Activated B cell treated with CpG ODN at 0.5 μM for 24 hours (primary cell): ENCODE measurements around the gene CHPF2. TPM values are rescaled to one million over a fixed set of nuclear protein-coding genes. Genes with fewer than 3 reads are reported as not detected.

Experiments used
- ATAC-seq: fragments of 200-7000 bp; cut with Tn5 transposase; one replicate; pipeline ENCODE4 v1.10.0; 2021; ENCODE audit warnings: low read depth, mild to moderate bottlenecking, moderate library complexity
- CTCF ChIA-PET: fragments of 350-600 bp; sonication (Branson Sonifier 250); formaldehyde crosslinking; loops from one replicate; lab custom pipeline; 2021; ENCODE audit warnings: antibody characterized with exemption; lab: Charles Lee
- POLR2A ChIA-PET: fragments of 350-600 bp; sonication (Branson Sonifier 250); formaldehyde crosslinking; loops from one replicate; lab custom pipeline; 2021; ENCODE audit warnings: antibody characterized with exemption; lab: Charles Lee
- DNase-seq: peaks from one replicate; pipeline ENCODE4 v3.0.0; 2022
- H3K27ac Mint-ChIP-seq: one replicate; pipeline ENCODE4 v1.8.0; 2020; ENCODE audit warnings: mixed read lengths
- H3K27me3 Mint-ChIP-seq: one replicate; pipeline ENCODE4 v1.8.0; 2021; ENCODE audit warnings: mixed read lengths
- H3K36me3 Mint-ChIP-seq: one replicate; pipeline ENCODE4 v1.8.0; 2021; ENCODE audit warnings: low read depth, mixed read lengths
- H3K4me1 Mint-ChIP-seq: one replicate; pipeline ENCODE4 v1.8.0; 2021; ENCODE audit warnings: mixed read lengths
- H3K4me3 Mint-ChIP-seq: one replicate; pipeline ENCODE4 v1.8.0; 2020; ENCODE audit warnings: mild to moderate bottlenecking, mixed read lengths
- H3K9me3 Mint-ChIP-seq: one replicate; pipeline ENCODE4 v1.8.0; 2020; ENCODE audit warnings: mixed read lengths
- CTCF ChIP-seq: fragments of 200-600 bp; IDR thresholded peaks from one replicate; pipeline ENCODE4 v1.8.0; 2022; ENCODE audit warnings: antibody characterized with exemption, mild to moderate bottlenecking
- intact Hi-C: fragments of 100-400 bp; cut with micrococcal nuclease; formaldehyde crosslinking; loops from one replicate; pipeline ENCODE4 v1.15.1; 2024
- total RNA-seq: library from RNA; stranded (reverse); gene quantifications from 2 replicates; pipeline ENCODE4 v1.2.3, GENCODE V29; 2022

Gene CHPF2
- total RNA-seq, 1 donor from 2014 or later, result 41.2 TPM

DNA sequence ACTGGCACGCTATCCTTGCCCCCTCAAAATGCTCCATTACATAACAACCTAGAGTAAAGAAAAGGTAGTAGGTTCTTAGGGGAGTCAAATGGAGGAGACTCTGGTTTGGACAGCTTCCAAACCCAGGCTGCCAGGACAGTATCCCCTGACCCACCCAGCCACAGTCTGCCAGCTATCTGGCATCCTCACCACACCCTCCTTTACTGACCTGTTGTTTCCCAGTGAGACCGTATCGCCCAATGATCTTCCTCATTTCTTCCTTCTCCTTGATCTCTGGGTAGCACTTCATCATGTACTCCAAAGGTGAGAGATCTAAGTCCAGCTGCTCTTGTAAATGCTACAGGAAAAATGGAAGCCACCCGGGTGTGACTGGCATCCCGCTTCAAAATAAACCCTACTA, 16.9 kb upstream of the CHPF2 start:
- no peak for TF ChIP-seq CTCF
- H3K27me3 Mint-ChIP-seq, result no peaks in the 10 kb centered on the region
- DNase-seq (no peak), ATAC-seq (no peak)
- no peak overlapping the region for H3K4me3 Mint-ChIP-seq
- ChIA-PET POLR2A (no interaction called here), CTCF (no interaction called here)
- intact Hi-C loops, result no loop called here
- H3K36me3 Mint-ChIP-seq, result peaks cover 82% of the 10 kb centered on the region
- no peaks in the 10 kb centered on the region for H3K9me3 Mint-ChIP-seq
- no peaks in the 10 kb centered on the region for H3K4me1 Mint-ChIP-seq
- no peak overlapping the region for H3K27ac Mint-ChIP-seq

DNA sequence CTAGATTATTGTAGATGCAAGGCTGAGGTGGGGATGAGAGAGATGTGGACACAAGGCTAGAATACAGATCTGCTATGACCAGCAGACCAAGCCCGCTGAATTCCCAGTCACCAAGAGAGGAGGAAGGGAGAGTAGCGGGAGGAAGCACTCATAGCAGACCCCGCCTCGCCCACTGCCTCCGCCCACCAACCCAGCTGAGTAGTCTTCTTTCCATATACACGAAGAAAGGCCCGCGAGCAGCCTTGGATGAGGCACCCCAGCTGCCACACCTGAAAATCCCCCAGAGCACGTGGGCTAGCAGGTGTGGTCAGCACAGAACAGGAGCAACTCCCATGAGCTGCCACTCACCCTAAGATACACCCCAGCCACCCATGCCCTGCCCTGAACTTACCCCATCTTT, 14.1 kb upstream of the CHPF2 start:
- Mint-ChIP-seq H3K36me3 (peaks cover 84% of the 10 kb centered on the region), H3K4me1 (no peaks in the 10 kb centered on the region), H3K4me3 (no peak overlapping the region), H3K9me3 (no peaks in the 10 kb centered on the region), H3K27me3 (no peaks in the 10 kb centered on the region), H3K27ac (no peak overlapping the region)
- TF ChIP-seq CTCF, result no peak
- ATAC-seq (no peak), DNase-seq (no peak)
- CTCF ChIA-PET, result no interaction called here
- POLR2A ChIA-PET, result no interaction called here
- intact Hi-C loops, result no loop called here

DNA sequence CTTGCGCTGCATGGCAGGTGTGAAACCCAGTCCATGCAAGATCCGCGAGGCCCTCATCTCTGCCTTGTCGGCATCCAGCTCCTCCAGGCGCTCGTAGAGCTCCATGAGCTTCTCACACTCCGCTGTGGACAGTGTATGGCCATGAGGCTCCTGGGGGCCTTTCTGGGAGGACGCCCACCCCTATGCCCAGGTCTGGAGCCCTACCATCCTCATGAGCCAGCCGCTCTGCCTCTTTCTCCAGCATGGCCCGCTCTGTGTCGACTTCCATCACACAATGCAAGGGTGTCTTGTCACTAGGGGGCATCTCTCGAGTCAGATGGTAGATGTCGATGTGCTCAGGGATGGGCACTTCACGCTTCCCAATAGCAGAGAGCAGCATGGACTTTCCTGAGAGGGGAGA, 8.6 kb upstream of the CHPF2 start:
- CTCF ChIA-PET, result no interaction called here
- POLR2A ChIA-PET, result no interaction called here
- TF ChIP-seq CTCF, result no peak
- Mint-ChIP-seq H3K36me3 (peaks cover 68% of the 10 kb centered on the region), H3K27me3 (no peaks in the 10 kb centered on the region), H3K9me3 (no peaks in the 10 kb centered on the region), H3K27ac (no peak overlapping the region), H3K4me1 (peaks cover 30% of the 10 kb centered on the region), H3K4me3 (no peak overlapping the region)
- no peak for DNase-seq
- intact Hi-C loops, result loop anchor here (10.0 kb wide), 1 partner anchor 1509 kb away; a partner anchor contains a TSS
- ATAC-seq, result no peak

- peaks cover 49% of the 10 kb centered on the region for H3K36me3 Mint-ChIP-seq
- no peaks in the 10 kb centered on the region for H3K27me3 Mint-ChIP-seq
- POLR2A ChIA-PET, result interaction anchor here (0.5 to 1.7 kb wide), 3 partner anchors 13 to 198 kb away, joined by 3 to 9 read pairs (median 3); partner anchors contain the start of gene ABCB8
- H3K4me3 Mint-ChIP-seq, result peak overlapping the region; percentile 99
- CTCF ChIA-PET, result interaction anchor here (1.2 kb wide), 2 partner anchors 17 to 18 kb away, joined by 3 to 4 read pairs; no protein-coding TSS in a partner anchor
- intact Hi-C loops, result loop anchor here (2.0 to 10.0 kb wide), 7 partner anchors 76 to 1511 kb away; partner anchors contain the start of genes FASTK, PRKAG2, RHEB and XRCC2
- no peak for TF ChIP-seq CTCF
- ATAC-seq (no peak), DNase-seq (no peak)
- peaks cover 30% of the 10 kb centered on the region for H3K4me1 Mint-ChIP-seq
- H3K27ac Mint-ChIP-seq, result no peak overlapping the region
- H3K9me3 Mint-ChIP-seq, result no peaks in the 10 kb centered on the region
These were observed 6.3 kb upstream of the CHPF2 start for GRCh38 chr7:151225948-151226510.

DNA sequence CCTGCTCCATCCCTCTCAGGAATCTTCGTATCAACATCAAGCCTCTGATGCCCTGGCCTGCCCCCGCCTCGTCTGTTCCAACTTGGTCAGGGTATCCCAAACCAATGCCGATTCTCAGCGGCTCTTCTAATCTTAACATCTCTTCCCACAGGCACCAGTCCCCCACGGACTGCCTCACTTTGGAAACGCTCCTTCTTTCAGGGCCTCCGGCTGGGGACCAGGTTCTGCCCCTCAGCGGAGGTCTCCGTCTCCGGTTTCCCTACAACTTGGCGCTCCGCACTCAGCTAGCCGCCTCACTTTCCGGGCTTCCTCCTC, 5.8 kb upstream of the CHPF2 start:
- Mint-ChIP-seq H3K9me3 (no peaks in the 10 kb centered on the region), H3K4me1 (peaks cover 34% of the 10 kb centered on the region), H3K27ac (peak overlapping the region; percentile 91), H3K4me3 (peak overlapping the region; percentile 99), H3K27me3 (no peaks in the 10 kb centered on the region), H3K36me3 (peaks cover 47% of the 10 kb centered on the region)
- intact Hi-C loops, result loop anchor here (2.0 to 10.0 kb wide), 7 partner anchors 76 to 1512 kb away; partner anchors contain the start of genes FASTK, PRKAG2, RHEB and XRCC2
- CTCF ChIA-PET, result interaction anchor here (1.2 kb wide), 4 partner anchors 16 to 89 kb away, joined by 3 to 9 read pairs (median 4); no protein-coding TSS in a partner anchor
- TF ChIP-seq CTCF, result no peak
- POLR2A ChIA-PET, result interaction anchor here (0.8 to 1.7 kb wide), 8 partner anchors 16 to 651 kb away, joined by 3 to 12 read pairs (median 3); partner anchors contain the start of genes ABCB8, PRKAG2 and RHEB
- ATAC-seq (no peak), DNase-seq (no peak)
